Suprapubic skin (tissue), 3 donors: ENCODE measurements around the gene EPN2.

Experiments
- CTCF ChIP-seq, 2 donors: fragments of 200-600 bp in 1 of 2; fragments of 450-650 bp in 1 of 2; sonication (generic) in 1 of 2; IDR thresholded peaks; one replicate each; pipeline ENCODE4 v1.5.1; 2016 to 2019; ENCODE audit warnings: antibody characterized with exemption in 2 of 2, mild to moderate bottlenecking in 1 of 2, moderate library complexity in 1 of 2
- POLR2A ChIP-seq, 2 donors: fragments of 450-650 bp; IDR thresholded peaks; one replicate each; pipeline ENCODE4 v1.6.1; 2017; ENCODE audit warnings: antibody characterized with exemption in 2 of 2, mild to moderate bottlenecking in 2 of 2, moderate library complexity in 2 of 2

GRCh38 chr17:19328441-19329061 is 91.4 kb downstream of the EPN2 start:
- TF ChIP-seq CTCF (IDR thresholded peaks at IDR 0.05) = no peak
- TF ChIP-seq POLR2A (IDR thresholded peaks at IDR 0.05) = no peak
